LNCAP (cell line): ENCODE measurements around the gene NIFK.

Source experiments
- TF ChIP-seq, protein P1 (sequence below): fragments of 450-650 bp; IDR thresholded peaks from 2 replicates; pipeline ENCODE4 v1.5.1; 2017; ENCODE audit warnings: mild to moderate bottlenecking

The NIFK gene

GRCh38 chr2:121723316-121723715, 13.4 kb downstream of the NIFK start:
- TF ChIP-seq, protein P1, sequence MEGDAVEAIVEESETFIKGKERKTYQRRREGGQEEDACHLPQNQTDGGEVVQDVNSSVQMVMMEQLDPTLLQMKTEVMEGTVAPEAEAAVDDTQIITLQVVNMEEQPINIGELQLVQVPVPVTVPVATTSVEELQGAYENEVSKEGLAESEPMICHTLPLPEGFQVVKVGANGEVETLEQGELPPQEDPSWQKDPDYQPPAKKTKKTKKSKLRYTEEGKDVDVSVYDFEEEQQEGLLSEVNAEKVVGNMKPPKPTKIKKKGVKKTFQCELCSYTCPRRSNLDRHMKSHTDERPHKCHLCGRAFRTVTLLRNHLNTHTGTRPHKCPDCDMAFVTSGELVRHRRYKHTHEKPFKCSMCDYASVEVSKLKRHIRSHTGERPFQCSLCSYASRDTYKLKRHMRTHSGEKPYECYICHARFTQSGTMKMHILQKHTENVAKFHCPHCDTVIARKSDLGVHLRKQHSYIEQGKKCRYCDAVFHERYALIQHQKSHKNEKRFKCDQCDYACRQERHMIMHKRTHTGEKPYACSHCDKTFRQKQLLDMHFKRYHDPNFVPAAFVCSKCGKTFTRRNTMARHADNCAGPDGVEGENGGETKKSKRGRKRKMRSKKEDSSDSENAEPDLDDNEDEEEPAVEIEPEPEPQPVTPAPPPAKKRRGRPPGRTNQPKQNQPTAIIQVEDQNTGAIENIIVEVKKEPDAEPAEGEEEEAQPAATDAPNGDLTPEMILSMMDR, result no peak

DNA sequence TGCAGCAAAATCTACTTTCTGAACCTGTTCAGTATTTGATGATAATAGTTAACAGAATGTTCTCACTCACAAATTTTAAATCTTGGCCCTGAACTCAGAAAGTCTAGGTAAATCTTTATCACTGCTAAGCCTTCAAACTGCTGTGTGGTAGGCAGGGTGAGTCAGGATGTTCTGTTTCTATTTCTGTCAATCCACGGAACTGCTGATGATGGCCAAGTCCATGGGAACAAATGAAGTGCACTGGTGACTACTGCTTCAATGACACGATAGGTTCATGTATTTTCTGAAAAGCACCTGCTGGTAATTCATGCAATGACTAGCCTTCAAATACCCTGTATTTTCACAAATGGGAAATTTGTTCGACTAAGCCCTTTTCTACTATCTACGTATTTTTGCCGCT, 14.2 kb downstream of the NIFK start:
- TF ChIP-seq, protein P1, result no peak

- TF ChIP-seq, protein P1, result no peak
Measured at GRCh38 chr2:121721926-121722325, 14.7 kb downstream of the NIFK start.

GRCh38 chr2:121717529-121717928, 19.1 kb downstream of the NIFK start:
- TF ChIP-seq, protein P1, result no peak

DNA sequence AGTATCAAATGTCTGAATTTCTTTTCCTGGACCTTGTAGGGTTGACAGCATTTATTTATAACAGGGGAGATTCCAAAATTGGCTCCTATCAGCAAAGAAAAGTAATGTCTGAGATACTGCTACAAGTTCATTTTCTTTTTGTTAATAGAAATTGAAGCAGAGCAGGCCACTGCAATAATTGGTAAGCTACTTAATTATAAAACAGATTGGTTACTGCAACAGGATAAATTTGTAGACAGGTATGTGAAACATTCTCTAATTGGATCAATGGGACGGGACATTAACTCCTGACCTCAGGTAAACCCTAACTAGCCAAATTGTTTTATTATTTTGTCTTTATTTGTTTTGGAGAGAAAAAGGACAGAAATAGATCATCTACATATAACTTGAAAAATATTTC, 20.5 kb downstream of the NIFK start:
- TF ChIP-seq, protein P1, result no peak

DNA sequence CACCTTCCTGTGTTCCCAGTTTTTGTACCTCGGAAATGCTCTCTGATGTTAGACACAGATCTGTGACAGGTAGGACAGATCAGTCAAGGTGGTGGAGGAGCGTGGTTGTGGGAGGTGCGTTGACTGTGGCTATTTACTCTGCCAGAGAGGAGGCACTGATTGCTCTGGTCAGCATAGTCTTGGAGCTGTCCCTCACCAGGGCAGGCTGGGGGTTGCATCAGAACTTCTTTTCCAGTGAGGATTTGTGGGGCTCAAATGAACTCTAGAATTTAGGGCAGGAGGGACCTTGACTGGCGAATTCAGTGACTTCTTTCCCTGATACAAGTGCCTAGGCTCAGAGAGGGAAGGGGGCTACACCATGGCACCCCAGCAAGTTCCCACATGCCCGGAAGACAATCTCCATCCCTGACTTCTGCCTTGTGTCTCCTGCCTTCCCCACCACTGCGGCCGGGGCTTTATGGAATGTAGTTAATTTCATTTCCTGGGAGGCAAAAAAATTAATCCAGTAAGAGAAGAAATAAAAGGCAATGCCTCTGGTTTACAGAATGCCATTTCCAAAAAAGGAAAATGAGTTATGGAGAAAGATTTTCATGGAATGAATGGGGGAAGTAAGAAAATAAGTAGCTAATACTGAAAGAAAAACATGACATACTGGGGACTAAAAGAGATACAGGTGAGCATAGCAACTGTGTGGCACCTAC, 26.1 kb downstream of the NIFK start:
- TF ChIP-seq, protein P1, result no peak

DNA sequence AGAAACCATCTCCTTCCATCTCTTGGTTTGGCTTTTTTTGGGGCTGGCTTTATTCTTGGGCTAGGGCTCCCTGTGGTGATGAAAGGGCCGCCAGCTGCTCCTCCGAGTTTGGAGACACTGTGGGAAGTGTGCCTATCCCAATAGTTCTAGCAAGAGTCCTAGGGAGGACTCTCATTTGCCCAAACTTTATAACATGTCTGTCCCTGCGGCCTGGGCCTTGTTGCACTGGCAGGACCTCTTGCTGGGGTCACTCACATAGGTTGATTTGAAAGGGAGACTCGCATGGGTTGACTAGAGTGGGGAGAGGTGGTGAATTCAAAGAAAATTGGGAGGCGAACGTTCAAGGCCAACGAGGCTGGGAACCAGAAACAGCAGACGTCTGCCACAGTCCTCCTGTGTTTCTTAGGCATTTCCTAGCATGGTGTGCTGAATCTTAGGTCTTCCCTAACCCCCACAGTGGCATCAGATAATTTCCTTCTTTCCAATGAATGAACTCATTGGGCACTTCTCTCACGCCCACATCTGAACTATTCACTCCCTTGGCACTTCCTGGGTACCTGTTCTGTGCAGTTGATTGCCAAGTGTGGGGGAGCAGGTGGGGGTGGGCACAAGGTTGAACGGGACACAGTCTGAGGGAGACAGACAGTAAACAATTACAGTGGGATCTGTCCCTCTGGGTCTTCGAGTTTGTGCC, 26.8 kb downstream of the NIFK start:
- TF ChIP-seq, protein P1, result no peak
